Ramos (cell line): ENCODE results near the gene HHIP.

Source experiments
- in situ Hi-C: fragments of 300-500 bp; cut with MboI; formaldehyde crosslinking; loops from one replicate; pipeline ENCODE4 v1.14.3; 2022; ENCODE audit warnings: low sequenced_read_pairs; ENCODE audit not compliant: unreplicated experiment

The HHIP gene

GRCh38 chr4:144655491-144655890, 9.5 kb downstream of the HHIP start:
- in situ Hi-C loops = no loop called here

- in situ Hi-C loops = no loop called here
These were observed 10.9 kb downstream of the HHIP start for GRCh38 chr4:144656850-144657249.

GRCh38 chr4:144658015-144658567, 12.1 kb downstream of the HHIP start:
- in situ Hi-C loops = no loop called here

- in situ Hi-C loops = no loop called here
These were observed 12.9 kb downstream of the HHIP start for GRCh38 chr4:144658903-144659302.

- in situ Hi-C loops = no loop called here
These were observed 13.5 kb downstream of the HHIP start for GRCh38 chr4:144659447-144659846.

- in situ Hi-C loops = no loop called here
These were observed 18.0 kb downstream of the HHIP start for GRCh38 chr4:144663834-144664475.

- in situ Hi-C loops = no loop called here
These were observed 20.7 kb downstream of the HHIP start for GRCh38 chr4:144666539-144667175.

GRCh38 chr4:144667500-144667899, 21.5 kb downstream of the HHIP start:
- in situ Hi-C loops = no loop called here

- in situ Hi-C loops = no loop called here
These were observed 24.8 kb downstream of the HHIP start for GRCh38 chr4:144670776-144671175.

- in situ Hi-C loops = no loop called here
These were observed 28.8 kb downstream of the HHIP start for GRCh38 chr4:144674711-144675110.

- in situ Hi-C loops = no loop called here
These were observed 35.9 kb downstream of the HHIP start for GRCh38 chr4:144681806-144682205.

GRCh38 chr4:144683516-144683915, 37.6 kb downstream of the HHIP start:
- in situ Hi-C loops = no loop called here

- in situ Hi-C loops = no loop called here
These were observed 40.0 kb downstream of the HHIP start for GRCh38 chr4:144685911-144686310.

GRCh38 chr4:144686921-144687320, 41.0 kb downstream of the HHIP start:
- in situ Hi-C loops = no loop called here

GRCh38 chr4:144687466-144687865, 41.5 kb downstream of the HHIP start:
- in situ Hi-C loops = no loop called here

- in situ Hi-C loops = no loop called here
These were observed 42.1 kb downstream of the HHIP start for GRCh38 chr4:144688035-144688569.

GRCh38 chr4:144689125-144689524, 43.2 kb downstream of the HHIP start:
- in situ Hi-C loops = no loop called here

- in situ Hi-C loops = no loop called here
These were observed 49.8 kb downstream of the HHIP start for GRCh38 chr4:144695721-144696120.

GRCh38 chr4:144696376-144696775, 50.4 kb downstream of the HHIP start:
- in situ Hi-C loops = no loop called here

GRCh38 chr4:144699565-144699964, 53.6 kb downstream of the HHIP start:
- in situ Hi-C loops = no loop called here

- in situ Hi-C loops = no loop called here
These were observed 55.8 kb downstream of the HHIP start for GRCh38 chr4:144701683-144702233.
